ENCODE results near the gene TMEM167B.

DNA sequence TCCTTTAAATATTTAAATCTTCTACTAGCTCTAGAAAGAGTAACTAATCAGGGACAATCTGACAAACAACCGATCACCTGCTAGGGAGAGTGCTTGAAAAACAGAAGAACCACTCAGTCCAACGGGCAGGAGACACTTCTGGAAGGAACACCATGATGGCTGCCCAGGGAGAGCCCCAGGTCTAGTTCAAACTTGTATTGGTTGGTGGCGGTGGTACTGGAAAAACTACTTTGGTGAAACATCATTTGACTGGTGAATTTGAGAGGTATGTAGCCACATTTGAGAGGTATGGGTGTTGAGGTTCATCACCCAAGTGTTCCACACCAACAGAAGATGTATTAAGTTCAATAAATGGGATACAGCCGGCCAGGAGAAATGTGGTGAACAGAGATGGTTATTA is 43.9 kb upstream of the TMEM167B start:
- TF ChIP-seq POLR2AphosphoS5 (IDR thresholded peaks at IDR 0.05): no peak
- TF ChIP-seq, protein P1, sequence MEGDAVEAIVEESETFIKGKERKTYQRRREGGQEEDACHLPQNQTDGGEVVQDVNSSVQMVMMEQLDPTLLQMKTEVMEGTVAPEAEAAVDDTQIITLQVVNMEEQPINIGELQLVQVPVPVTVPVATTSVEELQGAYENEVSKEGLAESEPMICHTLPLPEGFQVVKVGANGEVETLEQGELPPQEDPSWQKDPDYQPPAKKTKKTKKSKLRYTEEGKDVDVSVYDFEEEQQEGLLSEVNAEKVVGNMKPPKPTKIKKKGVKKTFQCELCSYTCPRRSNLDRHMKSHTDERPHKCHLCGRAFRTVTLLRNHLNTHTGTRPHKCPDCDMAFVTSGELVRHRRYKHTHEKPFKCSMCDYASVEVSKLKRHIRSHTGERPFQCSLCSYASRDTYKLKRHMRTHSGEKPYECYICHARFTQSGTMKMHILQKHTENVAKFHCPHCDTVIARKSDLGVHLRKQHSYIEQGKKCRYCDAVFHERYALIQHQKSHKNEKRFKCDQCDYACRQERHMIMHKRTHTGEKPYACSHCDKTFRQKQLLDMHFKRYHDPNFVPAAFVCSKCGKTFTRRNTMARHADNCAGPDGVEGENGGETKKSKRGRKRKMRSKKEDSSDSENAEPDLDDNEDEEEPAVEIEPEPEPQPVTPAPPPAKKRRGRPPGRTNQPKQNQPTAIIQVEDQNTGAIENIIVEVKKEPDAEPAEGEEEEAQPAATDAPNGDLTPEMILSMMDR (IDR thresholded peaks at IDR 0.05): no peak
